ENCODE data around the gene ABCG1.

The ABCG1 gene

DNA sequence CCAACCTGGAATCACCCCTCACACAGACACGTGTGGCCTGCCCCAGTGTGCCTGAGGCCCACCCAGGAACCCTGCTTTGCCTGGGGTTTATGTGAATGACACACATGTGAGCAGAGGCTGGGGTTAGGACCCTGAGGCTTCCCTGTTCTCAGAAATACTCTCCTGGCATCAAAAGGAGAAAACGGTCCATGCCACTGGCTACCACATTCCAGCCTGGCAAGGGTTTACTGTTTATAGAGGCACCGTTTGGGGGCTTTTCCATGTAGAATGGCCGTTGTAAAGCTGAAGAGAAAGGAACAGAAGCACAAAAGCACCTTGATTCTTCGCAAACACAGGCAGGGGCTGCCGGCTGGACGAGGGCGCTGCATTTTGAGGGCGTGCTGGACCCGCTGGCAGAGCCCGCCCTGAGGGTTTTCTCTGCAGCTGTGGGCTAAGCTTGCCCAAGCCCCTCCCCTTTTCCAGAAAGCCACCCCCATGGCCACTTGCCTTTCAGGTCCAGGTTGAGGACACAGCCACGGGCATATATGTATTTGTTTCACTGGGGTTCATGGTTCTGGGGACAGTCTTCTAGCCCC, 83.2 kb downstream of the ABCG1 start:
- in situ Hi-C loops (cut with MboI; ENCODE audit: low sequenced_read_pairs), result no loop called here

DNA sequence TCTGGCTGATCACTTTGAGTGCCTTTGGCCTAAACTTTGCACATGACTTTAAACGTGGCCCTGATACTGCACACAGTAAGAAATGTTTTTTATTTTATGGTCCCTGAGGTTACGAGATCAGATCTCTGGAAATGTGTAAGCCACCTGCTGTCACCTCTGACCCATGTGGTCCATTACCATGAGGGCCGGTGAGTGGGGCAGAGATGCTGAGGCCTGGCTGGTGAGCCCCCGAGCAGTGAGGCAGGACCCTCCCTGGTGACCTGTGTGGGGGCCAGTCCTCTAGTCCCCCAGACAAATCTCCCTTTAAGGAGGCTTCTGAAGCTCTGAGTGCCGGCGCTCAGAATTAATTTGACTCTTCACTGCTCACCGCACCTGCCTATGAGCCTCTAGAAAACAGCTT, 83.9 kb downstream of the ABCG1 start:
- in situ Hi-C loops (cut with MboI; ENCODE audit: low sequenced_read_pairs), result no loop called here

DNA sequence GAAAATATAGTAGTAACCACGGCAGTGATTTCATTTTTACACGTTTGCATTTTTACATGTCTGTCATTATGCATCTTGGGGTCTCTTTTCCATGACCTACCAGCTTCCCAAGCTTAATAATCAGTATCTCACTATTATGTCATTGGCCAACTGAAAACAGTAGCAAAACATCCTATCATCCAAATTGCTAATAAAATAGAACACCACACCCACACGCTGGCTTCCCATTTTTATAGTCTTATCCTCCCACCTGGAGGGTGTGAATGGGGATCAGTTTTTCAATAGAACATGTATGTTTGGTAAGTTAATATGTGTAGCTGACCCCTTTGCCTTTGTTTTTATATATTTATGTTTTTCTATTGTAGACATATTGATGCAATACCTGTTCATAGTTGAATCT, 84.5 kb downstream of the ABCG1 start:
- in situ Hi-C loops (cut with MboI; ENCODE audit: low sequenced_read_pairs), result no loop called here

DNA sequence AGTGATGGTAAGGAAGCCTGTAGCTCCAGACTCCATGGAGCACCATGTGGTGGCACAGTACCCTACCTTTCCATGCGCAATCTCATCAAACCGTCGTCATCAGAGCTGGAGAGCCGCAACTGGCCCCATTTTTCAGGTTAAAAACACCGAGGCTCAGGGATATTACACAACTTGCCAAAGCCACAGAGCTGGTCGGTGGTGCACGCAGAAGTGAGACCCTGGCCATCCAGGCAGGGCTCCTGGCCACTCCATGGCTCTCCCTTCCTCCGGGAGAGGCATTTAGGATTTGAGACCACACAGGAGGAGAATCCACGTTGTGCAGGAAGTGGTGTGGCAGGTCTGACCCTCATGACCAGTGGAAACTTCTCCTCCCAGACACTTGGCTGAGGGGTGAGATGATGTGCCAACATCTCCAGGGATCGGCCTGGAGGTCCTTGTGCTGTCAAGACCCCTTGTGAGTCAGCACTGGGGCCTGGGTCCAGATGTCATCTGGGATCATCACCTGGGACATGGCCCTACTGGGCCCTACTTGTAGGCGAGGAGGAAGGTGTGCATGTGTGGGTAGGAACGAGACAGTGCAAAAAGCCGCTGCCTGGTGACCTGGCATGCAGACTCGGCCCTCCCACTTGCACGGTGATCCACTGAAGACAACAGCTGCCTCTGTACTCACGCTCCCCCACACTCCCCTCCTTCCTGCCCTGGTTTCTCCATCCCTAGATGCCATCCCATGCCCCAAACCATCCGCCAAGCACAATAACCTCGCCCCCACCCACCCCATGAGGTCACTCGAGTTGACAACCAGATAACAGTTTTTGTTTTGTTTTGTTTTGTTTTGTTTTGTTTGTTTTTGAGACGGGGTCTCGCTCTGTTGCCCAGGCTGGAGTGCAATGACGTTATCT, 85.9 kb downstream of the ABCG1 start:
- in situ Hi-C loops (cut with MboI; ENCODE audit: low sequenced_read_pairs), result loop anchor here (5.0 kb wide), 1 partner anchor 147 kb away; no protein-coding TSS in a partner anchor

DNA sequence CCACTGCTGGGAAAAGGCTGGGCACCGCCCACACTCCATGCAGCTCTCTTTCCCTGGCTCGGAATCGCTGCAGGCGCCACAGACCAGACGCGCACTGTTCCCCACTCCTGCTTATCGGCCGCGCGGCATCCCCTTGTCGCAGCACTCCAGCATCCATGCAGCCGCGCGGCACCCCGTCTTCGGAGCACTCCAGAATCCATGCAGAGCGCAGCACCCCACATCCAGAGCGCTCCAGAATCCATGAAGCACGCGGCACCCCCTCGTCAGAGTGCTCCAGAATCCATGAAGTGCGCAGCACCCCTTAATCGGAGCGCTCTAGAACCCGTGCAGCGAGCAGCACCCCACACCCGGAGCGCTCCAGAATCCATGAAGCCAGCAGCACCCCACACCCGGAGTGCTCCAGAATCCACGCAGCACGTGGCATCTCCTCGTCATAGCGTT, 86.8 kb downstream of the ABCG1 start:
- in situ Hi-C loops (cut with MboI; ENCODE audit: low sequenced_read_pairs), result loop anchor here (5.0 kb wide), 1 partner anchor 147 kb away; no protein-coding TSS in a partner anchor

DNA sequence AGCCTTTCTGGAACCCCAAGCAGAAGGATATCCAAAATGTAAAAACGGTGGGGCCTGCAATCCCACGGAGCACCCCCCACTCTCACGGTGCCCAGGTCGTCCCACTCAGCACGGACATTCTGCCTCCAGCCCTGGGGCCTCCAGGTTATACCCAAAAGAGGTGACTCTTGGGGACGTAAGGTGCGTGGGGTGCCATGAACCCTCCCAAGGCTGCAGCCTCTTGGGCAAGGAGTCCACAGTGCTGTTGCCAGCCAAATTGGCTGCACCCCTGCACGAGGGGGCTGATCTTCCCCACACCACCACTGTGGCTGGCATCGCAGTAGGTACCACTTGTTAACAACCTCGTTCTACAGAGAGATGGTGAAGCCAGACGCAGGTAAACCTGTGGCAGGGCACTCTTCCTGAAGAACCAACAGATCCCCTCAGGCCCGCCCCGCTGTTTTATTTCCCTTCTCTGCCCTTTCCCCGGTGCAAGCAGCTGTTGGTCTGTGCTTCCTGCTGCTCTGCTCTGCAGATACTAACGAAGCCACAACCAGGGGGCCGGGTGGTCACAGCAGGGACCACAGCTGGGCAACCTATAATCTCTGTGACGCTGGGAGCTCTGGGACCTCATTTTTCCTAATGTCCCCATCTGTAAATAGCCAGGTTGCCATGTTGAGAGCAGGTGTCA, 87.6 kb downstream of the ABCG1 start:
- in situ Hi-C loops (cut with MboI; ENCODE audit: low sequenced_read_pairs), result loop anchor here (5.0 kb wide), 1 partner anchor 146 kb away; no protein-coding TSS in a partner anchor

DNA sequence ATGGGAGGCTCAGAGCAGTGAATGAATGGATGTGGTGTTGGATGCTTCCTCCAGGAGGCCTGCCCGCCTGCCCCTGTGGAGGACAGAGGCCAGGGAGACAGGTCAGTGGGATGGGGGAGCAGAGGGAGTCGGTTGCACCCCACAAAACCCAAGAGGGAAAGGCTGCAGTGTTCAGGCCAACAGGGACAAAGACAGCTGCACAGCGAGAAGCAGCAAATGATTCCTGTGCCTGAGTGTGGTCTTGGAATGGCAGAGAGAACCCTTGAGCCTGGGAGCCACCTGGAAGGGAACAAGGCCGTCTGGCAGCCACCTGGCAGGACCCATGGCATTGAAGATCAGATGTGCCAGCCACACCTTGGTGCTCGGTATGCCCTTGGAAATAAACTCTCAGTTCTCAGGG, 88.2 kb downstream of the ABCG1 start:
- in situ Hi-C loops (cut with MboI; ENCODE audit: low sequenced_read_pairs), result loop anchor here (5.0 kb wide), 1 partner anchor 145 kb away; no protein-coding TSS in a partner anchor

DNA sequence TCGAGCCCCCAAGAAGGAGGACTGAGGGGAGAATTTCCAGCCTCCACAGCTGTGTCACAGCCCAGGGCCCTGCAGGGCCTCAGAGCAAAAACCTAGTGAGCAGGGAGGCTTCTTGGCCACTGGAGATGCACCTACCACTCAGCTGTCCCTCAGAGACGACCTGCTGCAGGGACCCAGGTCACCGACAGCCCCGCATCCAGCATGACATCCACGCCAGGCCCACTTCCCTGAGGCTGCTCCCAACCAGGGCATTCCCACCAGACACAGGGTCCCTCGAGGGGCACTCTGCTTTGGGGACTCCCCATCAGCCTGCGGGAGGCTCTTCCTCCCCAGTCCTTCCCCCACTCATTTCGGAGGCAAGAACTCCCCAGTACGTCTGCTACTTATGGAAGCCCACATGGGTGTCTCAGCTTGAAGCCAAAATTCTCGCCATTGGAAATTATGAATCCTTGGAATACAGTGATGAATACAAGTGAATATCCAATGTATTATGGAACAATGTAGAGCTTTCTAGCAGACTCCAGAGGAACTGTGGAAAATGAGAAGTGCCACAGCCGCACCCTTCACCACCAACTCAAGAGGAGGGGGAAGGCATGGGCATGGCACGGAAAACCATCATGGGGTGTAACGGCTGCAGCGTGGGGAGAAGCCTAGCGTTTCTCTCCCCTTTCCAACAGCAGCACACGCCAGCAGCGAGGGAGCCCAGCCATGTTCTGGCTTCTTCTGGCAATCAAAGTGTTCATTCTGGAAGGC, 89.4 kb downstream of the ABCG1 start:
- in situ Hi-C loops (cut with MboI; ENCODE audit: low sequenced_read_pairs), result loop anchor here (5.0 kb wide), 1 partner anchor 144 kb away; no protein-coding TSS in a partner anchor

DNA sequence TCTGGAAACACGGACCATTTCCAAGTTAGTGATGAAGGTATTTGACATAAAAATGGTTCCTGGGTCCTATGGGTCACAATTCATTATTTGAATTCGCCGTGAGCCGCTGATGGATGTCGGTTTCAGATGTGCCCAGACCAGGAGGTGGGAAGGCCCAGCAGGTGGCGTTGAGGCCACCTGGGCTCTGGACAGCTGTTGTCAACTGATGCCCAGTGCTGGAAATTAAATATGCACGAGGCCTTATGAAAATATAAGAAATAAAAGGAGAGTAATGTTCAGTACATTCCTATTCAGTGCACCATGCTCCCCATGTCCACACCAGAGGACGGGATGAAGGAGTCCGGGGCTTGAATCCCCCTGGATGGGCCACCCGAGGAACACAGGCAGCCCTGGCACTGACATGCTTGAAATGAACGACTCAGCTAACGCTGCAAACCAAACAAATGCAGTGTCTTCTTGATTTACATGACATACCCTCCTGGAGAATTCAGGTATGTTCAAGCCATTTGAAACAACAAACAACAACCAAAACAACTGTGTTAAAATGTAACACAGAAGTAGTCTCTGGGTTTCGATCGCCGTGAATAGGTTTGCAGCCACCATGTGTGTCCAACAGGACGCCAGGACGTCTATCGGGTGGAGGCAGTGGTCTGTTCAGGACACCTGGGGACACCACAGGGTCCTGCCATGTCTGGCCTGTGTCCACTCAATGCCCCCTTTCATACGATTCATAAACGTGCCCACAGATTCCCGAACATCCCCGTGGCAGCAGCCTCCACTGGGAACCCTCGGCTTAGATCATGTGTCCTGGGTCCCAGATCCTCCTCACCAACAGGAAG, 90.2 kb downstream of the ABCG1 start:
- in situ Hi-C loops (cut with MboI; ENCODE audit: low sequenced_read_pairs), result loop anchor here (5.0 kb wide), 1 partner anchor 143 kb away; no protein-coding TSS in a partner anchor

DNA sequence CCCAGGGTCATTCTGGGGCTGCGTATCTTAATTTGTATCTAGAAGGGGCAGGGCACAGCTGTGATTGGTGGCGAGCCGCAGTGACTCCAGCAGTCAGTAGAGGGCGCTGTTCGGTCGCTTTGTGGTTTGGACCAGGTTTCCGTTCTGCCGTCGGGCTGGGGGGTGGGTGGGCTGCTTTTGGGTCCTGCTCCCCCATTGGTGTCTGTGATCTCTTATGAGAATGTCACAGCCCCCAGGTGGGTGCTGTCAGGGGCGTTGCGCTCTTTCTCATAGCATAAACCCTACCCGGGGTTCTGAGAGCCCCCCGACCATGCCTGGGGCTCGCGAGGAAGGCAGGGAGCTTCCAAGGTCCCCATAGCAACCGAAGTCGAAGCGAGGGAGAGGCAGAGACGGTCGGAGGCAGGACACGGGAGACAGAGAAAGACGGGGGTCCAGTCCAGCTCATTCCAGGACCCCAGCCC, 90.8 kb downstream of the ABCG1 start:
- in situ Hi-C loops (cut with MboI; ENCODE audit: low sequenced_read_pairs), result loop anchor here (5.0 kb wide), 1 partner anchor 143 kb away; no protein-coding TSS in a partner anchor

DNA sequence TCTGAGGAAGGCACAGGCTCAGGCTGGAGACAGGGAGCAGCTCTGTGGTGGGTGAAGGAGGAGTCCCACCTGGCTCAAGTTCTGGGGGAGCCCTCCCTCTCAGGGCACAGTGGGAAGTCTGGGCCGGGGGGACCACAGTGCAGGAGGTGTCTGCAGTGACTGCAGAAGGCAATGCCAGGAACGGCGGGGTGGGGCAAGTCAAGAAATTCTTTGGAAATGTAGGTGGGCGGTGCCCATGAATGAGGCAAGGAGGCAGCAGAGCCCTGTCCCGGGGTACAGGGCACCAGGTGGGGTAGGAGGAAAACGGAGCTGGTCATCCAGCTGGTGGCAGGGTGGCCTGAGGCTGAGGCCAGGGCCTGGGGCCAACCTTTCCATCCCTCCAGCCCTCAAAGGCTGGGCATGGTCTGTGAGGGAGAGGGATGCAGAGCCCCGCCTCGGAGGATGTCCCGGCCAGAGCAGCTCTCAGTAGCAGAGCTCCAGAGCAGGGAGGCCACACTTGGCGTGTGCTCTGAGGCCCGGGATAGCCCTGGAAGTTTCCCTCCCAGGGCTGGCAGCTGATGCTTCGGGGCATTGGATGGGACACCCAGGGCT, 91.6 kb downstream of the ABCG1 start:
- in situ Hi-C loops (cut with MboI; ENCODE audit: low sequenced_read_pairs), result no loop called here

DNA sequence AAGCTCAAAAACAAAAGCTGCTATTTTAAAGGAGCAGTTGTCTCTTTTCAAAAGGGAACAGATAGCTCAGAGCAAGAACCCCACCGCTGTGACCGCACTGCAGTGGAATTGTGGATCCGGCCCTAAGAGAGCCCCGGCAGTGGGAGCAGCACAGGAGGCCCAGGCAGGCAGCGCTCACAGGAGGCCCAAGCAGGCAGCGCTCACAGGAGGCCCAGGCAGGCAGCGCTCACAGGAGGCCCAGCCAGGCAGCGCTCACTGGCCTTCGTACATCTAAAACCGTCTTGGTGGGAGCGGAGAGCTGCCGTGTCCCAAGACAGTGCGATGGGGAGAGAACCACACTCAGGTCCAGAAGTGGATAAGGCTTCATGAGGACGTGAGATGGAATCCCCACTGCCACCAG, 92.2 kb downstream of the ABCG1 start:
- in situ Hi-C loops (cut with MboI; ENCODE audit: low sequenced_read_pairs), result no loop called here

DNA sequence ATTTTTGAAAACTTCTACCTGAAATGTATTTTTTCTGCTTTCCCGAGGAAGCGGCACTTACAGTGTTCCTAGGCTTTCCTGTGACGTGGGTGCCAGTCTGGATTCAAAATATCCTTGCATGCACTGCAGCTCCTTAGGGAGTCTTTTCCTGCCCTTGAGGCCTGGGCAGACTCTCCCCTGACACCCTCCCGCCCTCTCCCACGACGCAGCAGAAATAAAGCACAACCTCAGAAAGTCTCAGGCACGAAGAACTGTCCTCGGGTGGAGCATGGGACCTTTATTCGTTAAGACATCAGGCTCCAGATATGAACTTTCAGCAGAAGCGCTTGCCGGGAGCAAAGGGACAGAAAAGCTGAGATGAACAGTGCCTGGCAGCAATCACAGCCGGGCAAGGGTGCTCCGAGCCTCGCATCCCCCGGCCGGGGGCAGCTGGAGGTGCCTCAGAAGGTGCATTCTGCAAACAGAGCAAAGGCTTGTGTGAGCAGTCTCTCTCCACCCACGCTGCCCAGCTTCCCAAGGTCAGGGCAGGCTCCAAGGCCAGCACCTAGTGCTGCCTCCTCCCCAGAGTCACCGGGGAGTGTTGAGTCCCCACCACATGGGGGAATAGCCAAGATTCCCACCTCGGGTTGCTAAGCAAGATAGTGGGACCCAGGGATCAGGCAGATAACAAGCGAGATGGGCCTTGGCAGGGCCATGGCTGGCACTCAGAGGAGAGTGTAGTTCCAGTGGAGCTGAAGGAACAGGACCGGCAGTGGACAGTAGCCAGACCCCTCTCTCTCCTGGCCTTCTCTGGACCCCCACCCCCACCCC, 93.1 kb downstream of the ABCG1 start:
- in situ Hi-C loops (cut with MboI; ENCODE audit: low sequenced_read_pairs), result no loop called here

DNA sequence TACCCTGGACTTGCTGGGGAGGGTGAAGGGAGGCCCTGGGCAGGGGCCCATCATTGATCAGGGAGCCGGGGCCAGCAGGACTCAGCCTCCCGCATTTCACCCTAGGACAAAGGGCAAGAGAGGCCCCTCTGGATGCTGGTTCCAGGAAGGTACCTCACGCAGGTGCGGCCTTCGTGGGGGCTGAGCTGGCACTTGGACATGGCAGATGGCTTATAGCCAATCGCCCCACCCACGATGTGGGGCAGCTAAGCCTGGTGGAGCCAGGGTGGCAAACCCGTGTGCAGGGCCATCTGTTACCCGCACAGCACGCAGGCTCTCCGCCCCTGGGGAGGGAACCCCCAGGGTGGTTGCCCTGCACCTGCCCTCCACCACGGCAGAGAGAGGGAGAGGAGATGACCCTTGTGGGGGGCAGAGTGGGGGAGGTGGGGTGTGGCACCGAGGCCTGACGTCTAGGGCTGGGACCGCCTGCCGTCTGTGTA, 93.7 kb downstream of the ABCG1 start:
- in situ Hi-C loops (cut with MboI; ENCODE audit: low sequenced_read_pairs), result no loop called here

DNA sequence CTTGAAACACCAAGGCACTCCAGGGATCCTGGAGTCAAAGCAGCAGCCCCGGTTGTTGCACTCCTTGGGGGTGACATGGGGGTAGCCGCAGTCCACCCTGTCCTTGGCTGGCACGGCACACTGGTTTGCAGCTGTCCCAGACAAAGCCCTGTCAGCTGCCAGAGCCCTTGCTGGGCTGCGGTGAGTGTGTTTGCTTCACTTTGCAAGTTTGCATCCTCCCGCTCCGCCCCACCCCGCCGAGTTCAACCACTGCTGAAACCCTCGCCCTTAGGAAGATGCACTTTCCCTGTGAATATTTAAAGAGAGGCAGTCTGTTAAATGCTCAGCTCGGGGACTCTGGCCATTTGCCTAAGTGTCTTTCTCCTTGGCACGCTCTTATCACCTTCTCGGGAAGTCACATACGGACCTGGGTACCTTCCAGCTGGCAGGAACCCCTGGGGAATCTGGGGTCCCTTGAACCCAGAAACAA, 94.6 kb downstream of the ABCG1 start:
- in situ Hi-C loops (cut with MboI; ENCODE audit: low sequenced_read_pairs), result no loop called here

DNA sequence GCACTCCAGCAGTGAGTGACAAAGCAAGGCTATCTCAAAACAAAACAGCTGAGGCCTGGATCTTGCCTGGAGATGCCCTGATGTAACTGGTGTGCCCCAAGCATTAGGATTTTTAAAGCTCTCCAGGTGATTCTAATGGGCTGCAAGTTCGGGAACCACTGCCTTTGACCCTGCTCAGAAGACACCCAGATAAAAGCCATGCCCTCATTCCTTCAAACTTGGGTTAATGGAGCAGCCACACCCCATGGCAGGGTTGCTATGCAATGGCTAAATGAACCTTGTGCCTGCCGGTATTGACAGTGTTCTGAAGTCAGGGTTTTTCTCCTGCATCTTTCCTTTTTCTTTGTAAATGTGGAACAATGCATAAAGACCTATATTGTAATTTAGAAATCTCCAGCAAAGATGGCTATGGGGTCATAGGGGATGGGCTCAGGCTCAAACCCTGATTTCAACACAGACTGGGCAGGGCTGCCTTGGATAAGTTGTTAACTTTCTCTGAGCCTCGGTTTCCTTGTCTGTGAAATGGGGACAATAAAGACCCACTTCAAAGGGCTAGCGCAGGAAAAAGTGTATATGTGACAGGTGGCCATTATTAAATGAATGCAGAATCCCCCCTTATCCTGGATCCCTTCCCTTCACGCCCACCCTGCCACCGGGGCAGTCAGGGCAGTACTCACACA, 95.8 kb downstream of the ABCG1 start:
- in situ Hi-C loops (cut with MboI; ENCODE audit: low sequenced_read_pairs), result no loop called here

DNA sequence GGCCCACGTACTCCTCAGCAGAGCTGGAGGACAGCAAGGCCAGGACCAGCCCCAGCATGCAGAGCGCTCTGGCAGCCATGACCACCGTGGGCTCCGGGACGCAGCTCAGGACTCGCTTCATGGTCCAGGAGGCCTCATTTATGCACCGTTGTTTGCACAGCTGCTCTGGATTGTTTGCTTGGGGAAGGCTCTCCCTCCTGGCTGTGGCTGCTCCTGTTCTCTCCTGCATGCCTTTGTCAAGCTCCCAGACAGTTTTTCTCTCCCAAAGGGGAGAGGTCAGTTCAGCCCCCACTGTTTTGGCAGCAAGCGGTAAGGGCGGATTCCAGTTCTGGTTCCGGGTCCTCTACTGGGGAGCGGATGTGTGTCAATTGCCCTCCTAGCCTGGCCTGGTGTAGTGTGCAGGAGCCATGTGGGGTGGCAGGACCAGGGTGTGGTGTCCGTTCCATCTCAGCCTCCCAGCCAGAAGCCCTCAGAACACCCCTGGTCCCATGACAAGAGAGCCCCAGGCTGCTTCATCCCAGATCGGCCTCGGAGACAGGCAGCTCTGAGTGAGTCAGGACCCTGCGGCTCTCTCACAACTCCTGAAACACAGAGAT, 96.5 kb downstream of the ABCG1 start, which contains the start of gene TFF3:
Gene TFF3, minus strand, starts transcription at position 114 of the 596 bp plus-strand sequence. Its CDS starts 35 bp downstream, at position 79.
- in situ Hi-C loops (cut with MboI; ENCODE audit: low sequenced_read_pairs), result no loop called here

Measured in HL-60/S4 (cell line).